ENCODE data around the gene IRF2.

The IRF2 gene

GRCh38 chr4:184406958-184407391, 67.4 kb downstream of the IRF2 start:
- FAIRE-seq = no peak

- no peak for FAIRE-seq
These were observed 70.3 kb downstream of the IRF2 start for GRCh38 chr4:184404047-184404446.

DNA sequence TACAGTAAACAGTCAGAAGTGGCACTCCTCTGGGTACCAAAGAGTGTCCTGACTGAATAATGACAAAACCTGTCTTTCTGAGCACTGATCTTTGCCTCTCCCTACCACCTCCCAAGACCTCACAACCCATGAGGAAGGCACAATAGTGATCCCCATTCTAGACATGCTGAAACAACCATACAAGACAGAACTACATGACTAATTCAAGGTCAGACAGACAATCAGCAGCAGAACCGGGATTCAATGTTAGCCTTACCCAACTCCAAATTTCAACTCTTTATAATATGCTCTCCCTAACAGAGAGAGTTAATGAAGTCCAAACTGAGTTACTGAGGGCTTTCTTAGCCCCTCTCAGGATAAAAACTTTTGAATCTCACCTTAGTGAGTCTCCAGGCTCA, 71.0 kb downstream of the IRF2 start:
- no peak for FAIRE-seq

DNA sequence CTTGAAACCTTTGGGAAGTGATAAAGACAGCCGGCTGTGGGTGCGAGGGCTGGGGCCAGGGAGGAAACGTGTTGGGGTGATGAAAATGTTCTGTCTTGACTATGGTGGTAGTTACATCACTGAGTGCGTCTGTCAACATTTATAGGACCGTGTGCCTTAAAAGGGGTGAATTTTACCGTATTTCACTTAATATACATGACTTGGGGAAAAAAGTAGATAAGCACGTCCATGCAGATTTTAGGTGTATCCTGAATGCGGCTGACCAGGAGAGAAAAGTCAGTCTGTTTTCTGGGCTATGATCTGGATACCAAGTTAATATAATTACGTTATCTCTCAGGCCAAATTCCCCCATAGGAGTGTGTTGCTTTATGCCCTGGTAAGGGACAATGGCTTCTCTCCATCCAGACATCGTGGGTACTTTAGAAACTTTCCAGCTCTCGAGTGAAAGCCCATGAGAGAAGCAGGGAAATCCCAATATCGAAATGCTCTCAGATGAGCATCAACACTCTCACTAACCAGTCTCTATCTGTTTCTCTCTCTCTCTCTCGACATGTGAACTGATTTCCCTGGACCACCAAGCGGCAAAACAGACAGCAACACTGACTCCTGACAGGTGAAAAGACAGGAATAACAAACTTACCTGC, 71.5 kb downstream of the IRF2 start:
- no peak for FAIRE-seq

DNA sequence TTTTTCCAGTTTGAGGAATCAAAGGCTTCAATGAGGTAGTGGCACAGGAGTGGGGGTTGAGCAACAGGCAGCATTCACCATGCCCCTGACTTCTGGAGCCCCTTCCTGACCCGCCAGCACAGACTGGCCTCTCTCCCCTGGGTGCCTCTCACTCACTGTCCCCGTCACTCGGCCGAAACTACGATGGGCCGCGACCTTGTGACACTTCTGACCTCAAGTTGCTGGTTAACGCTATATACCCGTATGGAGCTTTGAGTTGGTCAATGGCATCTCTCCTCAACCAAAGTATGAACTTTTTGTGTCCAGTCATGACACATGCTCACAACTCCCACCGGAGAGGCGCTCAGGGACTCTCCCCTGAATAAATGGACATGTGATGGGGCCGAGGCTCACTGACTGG, 72.1 kb downstream of the IRF2 start:
- FAIRE-seq = no peak

- FAIRE-seq = no peak
These were observed 72.8 kb downstream of the IRF2 start for GRCh38 chr4:184401397-184402171.

GRCh38 chr4:184400891-184401290, 73.5 kb downstream of the IRF2 start:
- no peak for FAIRE-seq

DNA sequence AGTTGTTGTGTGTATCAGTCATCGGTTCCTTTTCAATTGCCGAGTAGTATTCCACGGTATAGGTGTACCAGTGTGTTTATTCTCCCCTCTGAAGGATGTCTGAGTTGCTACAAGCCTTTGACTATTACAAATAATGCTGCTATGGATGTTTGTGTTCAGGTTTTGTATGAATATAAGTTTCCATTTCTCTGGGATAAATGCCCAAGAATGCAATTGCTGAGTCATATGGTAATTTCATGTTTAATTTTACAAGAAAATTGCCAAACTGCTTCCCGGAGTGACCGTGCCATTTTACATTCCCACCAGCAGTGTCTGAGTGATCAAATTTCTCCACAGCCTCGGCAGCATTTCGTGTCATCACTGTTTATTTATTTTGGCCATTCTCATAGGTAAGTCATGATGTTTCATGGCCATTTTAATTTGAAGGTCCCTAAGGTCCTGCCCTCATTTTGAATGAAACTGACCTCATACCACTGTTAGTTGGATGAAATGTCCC, 73.9 kb downstream of the IRF2 start:
- no peak for FAIRE-seq

- no peak for FAIRE-seq
These were observed 74.8 kb downstream of the IRF2 start for GRCh38 chr4:184399512-184399908.

DNA sequence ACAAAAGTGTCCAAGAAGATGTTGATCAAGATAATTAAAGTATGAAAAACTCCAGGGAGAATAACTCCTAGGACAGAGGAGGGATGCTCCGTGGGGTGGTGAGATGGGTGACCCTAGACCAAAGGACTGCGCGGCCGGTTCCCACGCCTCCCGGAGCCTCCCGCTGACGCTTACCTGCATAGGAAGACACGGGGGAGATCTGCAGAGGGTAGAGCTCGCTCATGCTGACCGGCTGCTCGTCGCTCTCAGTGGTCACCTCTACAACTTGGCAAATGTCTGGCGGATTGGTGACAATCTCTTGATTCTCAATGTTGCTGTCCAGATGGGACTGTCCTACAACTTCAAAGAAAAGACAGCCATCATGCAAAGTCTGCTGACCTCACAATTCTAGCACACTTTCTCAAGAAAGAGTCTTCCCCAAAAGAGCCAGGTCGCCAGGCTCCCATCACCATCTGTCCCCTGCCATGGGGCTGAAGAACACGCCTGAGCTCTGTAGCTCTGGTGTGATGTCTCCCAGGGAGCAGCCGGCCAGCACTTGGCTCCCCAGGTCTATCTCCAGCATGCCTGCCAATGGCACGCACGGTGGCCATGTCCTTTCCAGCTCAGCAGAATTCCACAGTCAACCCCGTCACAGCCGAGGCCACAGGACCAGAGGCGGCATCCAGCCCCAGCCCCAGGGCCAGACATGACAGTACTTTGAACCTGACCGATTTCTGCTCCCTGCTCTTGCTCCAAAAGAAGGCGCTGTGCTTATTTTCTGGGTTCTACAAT, 75.4 kb downstream of the IRF2 start:
- no peak for FAIRE-seq

DNA sequence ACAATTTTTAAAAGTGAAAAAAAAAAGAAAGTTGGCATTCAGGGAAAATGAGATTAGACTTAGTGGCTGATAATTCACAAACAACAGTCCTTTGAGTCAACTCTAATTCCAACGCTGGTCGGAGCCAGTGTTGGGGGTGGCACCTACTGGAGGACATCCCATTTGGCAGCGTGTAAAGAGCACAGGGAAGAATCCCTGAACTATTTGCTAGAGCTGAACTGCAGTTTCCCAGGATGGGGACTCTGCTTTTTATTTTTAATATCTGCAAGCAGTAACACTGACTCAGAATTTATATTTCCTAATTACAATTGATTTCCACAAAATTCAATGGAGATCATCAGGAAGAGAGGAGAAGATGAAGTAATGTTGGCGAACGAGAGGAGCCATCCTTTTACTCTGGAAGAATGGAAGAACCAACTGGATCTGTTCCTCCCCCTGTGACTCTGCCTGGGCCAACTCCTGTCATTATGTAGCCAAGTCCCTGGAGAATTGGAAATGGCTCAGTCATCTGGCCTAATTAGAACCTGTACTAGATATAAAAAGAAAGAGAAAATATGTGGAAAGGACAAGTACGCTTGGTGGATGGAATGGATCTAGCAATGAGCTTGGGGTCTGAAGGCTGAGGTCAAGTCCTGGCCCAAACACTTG, 76.7 kb downstream of the IRF2 start:
- no peak for FAIRE-seq

DNA sequence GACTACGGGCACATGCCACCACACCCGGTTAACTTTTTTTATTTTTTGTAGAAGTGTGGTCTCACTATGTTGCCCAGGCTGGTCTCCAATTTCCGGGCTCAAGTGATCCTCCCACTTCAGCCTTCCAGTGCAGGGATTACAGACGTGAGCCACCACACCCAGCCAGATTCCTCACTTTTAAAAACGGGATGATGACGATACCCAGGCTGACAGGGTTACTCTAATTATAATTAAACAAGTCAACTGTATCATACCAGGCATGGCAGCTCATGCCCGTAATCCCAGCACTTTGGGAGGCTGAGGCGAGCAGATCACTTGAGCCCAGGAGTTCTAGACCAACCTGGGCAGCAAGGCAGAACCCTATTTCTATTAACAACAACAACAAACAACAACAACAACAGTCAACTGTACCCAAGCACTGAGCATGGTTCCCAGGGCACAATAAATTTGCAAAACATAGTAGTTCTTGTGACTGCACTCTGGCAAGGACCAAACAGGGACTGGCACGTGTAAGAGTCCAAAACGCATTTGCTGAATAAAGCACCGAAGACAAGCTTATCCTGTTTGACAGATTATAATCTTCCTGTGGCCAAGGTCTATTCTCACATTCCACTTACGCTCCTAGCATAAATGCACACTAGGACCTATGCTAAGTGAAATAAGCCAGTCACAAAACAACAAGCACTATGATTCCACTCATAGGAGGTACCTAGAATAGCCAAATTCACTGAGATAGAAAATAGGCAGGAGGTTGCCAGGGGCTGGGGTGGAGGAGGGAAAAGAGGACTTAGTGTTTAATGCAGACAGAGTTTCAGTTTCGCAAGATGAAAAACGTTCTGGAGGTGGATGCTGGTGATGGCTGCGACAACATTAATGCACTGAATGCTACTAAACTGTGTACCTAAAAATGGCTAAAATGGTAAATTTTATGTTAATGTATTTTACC, 77.5 kb downstream of the IRF2 start:
- FAIRE-seq = no peak

- no peak for FAIRE-seq
These were observed 78.4 kb downstream of the IRF2 start for GRCh38 chr4:184395971-184396391.

DNA sequence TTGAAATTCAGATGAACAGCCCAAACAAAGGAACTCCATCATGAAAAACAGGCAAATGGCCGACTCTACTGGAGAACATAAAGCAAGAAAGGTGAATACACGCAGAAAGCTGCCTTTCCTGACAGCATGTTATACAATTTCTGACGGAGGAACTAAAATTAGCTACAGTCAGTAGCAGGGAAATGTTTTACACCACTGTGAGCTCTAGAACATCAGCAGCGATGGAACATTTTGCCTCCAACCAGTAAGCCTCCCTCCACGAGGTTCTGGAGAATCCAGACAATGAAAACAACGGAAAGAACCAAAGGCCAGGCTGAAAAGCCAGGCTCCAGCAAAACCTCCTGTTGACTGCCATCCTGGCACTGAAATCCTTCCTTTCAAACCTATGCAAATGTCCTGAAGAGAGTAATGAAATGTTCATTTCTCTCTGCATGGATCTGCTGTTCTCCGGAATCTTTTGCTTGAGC, 78.9 kb downstream of the IRF2 start:
- no peak for FAIRE-seq

GRCh38 chr4:184392748-184393559, 81.4 kb downstream of the IRF2 start:
- FAIRE-seq = no peak

DNA sequence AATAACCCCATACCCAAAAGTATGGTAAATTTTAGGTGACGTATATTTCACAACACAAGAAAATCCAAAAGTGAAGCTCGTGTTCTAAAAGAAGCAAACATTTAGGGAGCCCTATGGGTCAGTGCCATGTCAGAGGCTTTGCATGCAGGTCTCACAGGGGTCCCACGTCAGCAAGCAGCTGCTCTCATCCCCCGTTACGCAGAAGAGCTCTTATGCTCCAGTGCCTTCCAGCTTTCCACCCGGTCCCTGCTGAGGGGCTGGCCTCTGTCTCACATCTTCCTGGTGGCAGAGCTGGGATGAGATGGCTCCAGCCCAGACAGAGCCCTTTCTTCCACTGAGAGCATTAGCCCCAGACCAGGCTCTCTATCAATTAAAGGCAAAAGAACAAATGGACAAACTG, 82.0 kb downstream of the IRF2 start:
- FAIRE-seq = no peak

DNA sequence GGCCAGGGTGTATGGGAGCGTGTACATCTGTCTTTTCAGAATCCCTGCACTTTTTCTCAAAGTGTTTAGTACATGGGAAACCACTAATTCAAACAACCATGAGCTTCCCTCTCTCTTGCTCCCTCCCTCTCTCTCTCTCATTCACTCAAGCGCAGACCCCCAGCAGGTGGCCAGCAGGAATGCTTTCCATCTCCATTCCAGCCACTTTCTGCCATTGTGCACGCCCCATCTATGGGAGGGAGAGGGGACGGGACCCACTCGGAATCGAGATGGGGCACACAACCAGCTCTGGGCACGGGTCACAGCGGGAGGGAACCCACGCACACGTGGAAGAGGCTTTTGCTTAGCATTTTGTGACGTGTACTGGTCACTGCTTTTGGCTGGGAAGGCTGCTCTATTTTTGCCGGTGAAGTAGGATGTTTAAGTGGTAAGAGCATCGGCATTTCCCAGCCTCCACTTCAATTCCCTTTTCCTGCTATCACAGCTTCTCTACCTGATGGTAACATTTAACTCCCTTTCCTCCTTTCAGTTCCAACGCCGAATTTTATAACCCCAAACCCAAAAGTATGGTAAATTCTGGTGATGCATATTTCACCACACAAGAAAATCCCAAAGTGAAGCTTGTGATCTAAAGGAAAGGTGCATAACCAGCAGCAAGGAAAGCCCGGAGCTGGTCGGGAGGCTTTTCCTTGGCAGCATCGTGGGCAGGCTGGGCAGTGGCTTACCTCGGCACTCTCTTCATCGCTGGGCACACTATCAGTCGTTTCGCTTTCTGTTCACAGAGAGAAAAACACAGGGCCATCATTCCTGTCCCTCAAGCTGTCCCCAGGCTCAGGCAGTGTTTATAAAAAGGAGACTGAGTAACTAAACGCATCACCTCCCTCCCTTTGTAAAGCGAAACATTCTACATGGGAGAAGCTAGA, 84.1 kb downstream of the IRF2 start:
- no peak for FAIRE-seq

DNA sequence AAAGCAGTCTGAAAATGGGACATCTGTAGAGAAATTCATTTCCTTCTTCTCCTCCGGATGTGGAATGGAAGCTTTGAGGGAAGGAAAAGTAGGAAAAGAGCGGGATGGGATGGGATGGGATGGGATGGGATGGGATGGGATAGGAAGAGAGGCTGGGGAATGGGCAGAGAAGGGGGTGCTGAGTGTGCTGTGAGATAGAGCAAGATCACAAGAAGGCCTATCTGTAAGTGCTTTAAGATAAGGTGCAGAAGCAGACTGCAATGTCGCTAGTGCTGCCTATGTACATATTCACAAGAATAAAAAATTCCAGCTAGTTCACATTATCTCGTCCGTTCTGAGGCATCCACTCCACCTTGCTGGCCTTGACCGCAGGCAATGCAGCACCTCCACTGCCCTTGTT, 86.2 kb downstream of the IRF2 start:
- no peak for FAIRE-seq

DNA sequence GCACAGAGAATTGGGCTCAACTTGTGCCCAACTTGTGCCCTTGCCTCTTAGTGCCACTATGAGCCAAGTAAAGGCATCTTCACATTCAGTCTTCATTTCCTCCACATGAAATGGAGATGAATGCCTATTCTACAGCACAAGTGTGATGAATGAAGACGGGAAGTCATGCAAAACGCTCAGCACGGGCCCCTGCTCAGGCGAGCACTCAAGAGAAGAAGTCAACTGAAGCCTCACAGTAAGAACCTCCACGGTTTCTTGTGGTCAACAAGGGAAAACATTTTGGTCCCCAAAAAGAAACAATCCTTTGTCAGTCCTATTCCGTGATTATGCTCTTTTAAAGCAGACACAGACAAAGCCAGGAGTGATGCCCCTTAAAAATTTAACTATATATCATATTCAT, 87.0 kb downstream of the IRF2 start:
- FAIRE-seq = no peak

Data from endometrium (tissue), 2 donors.